ENCODE measurements around the gene PCDHA1.

DNA sequence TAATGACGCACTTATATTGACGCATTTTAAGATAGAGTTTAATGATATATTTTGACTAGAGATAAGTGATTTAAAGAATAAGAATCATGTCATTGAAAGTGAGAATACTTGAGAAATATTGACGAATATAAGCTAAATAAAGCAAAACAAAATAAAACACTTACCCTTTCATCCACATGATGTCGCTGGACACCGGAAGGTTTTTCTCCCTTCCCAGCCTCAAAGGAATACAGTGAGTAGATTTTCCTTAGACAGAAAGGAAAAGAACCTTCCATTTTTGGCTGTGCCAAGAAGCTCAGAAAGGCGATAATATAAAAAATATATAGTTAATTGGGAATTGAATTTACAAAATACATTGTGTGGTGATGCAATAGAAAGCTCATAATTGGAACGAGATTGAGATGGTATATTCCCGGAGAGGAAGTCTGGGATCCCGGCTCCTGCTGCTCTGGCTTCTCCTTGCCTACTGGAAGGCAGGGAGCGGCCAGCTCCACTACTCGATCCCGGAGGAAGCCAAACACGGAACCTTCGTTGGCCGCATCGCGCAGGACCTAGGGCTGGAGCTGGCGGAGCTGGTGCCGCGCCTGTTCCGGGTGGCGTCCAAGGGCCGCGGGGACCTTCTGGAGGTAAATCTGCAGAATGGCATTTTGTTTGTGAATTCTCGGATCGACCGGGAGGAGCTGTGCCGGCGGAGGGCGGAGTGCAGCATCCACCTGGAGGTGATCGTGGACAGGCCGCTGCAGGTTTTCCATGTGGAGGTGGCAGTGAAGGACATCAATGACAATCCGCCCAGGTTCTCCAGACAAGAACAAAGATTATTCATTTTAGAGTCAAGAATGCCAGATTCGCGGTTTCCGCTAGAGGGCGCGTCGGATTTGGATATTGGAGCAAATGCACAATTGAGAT, 35.7 kb downstream of the PCDHA1 start, which contains the start of gene PCDHA5:
- TF ChIP-seq, protein P1, sequence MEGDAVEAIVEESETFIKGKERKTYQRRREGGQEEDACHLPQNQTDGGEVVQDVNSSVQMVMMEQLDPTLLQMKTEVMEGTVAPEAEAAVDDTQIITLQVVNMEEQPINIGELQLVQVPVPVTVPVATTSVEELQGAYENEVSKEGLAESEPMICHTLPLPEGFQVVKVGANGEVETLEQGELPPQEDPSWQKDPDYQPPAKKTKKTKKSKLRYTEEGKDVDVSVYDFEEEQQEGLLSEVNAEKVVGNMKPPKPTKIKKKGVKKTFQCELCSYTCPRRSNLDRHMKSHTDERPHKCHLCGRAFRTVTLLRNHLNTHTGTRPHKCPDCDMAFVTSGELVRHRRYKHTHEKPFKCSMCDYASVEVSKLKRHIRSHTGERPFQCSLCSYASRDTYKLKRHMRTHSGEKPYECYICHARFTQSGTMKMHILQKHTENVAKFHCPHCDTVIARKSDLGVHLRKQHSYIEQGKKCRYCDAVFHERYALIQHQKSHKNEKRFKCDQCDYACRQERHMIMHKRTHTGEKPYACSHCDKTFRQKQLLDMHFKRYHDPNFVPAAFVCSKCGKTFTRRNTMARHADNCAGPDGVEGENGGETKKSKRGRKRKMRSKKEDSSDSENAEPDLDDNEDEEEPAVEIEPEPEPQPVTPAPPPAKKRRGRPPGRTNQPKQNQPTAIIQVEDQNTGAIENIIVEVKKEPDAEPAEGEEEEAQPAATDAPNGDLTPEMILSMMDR (IDR thresholded peaks at IDR 0.05; ENCODE audit: insufficient read depth, low read length, poor library complexity, severe bottlenecking), result no peak
- no peak for TF ChIP-seq EZH2phosphoT487 (conservative IDR thresholded peaks at IDR 0.05; ENCODE audit: low read length)
